Neural cell (in vitro differentiated cells): ENCODE measurements around the gene TCF12. TPM values are rescaled to one million over a fixed set of nuclear protein-coding genes. Genes with fewer than 3 reads are reported as not detected.

ENCODE experiments used
- H2AFZ ChIP-seq: fragments of 200-600, 300-800 bp; sonication (generic), shearing (Covaris generic); 2 replicates; pipeline ENCODE4 v1.6.0; 2014; ENCODE audit warnings: low read depth, mild to moderate bottlenecking, antibody characterized with exemption, low read length, moderate library complexity
- H3F3A ChIP-seq: fragments of 200-600 bp; shearing (Covaris generic); 2 replicates; pipeline ENCODE4 v1.6.1; 2016; ENCODE audit warnings: mild to moderate bottlenecking, moderate library complexity, mixed read lengths, antibody characterized with exemption, low read length; ENCODE audit not compliant: insufficient read depth, poor library complexity, severe bottlenecking
- H3K27ac ChIP-seq: fragments of 200-600, 300-800 bp; sonication (generic), shearing (Covaris generic); 2 replicates; pipeline ENCODE4 v1.5.1; 2014; ENCODE audit warnings: mild to moderate bottlenecking, low read length, moderate library complexity
- H3K27me3 ChIP-seq: fragments of 300-800, 200-600 bp; sonication (generic), shearing (Covaris generic); 2 replicates; pipeline ENCODE4 v1.6.0; 2014; ENCODE audit warnings: mild to moderate bottlenecking, low read depth, low read length, moderate library complexity; ENCODE audit not compliant: insufficient read depth
- H3K36me3 ChIP-seq: fragments of 300-800, 200-600 bp; sonication (generic), shearing (Covaris generic); 2 replicates; pipeline ENCODE4 v1.5.1; 2014; ENCODE audit warnings: mild to moderate bottlenecking, antibody characterized with exemption, low read length, moderate library complexity; ENCODE audit not compliant: insufficient read depth
- H3K4me2 ChIP-seq: fragments of 300-800, 200-600 bp; sonication (generic), shearing (Covaris generic); 2 replicates; pipeline ENCODE4 v1.6.0; 2014; ENCODE audit warnings: mild to moderate bottlenecking, low read length
- H3K4me3 ChIP-seq: fragments of 300-800, 200-600 bp; sonication (generic), shearing (Covaris generic); 2 replicates; pipeline ENCODE4 v1.5.1; 2014; ENCODE audit warnings: mild to moderate bottlenecking, low read length, moderate library complexity
- H3K79me2 ChIP-seq: fragments of 200-600 bp; shearing (Covaris generic); replicated peaks from 2 replicates; pipeline ENCODE4 v1.6.0; 2014; ENCODE audit warnings: mild to moderate bottlenecking, low read length, moderate library complexity; ENCODE audit not compliant: insufficient read depth
- H3K9ac ChIP-seq: fragments of 300-800, 200-600 bp; sonication (generic), shearing (Covaris generic); 2 replicates; pipeline ENCODE4 v1.6.1; 2016; ENCODE audit warnings: mild to moderate bottlenecking, low read length, mixed read lengths
- H3K9me2 ChIP-seq: fragments of 200-600 bp; shearing (Covaris generic); 2 replicates; pipeline ENCODE4 v1.6.1; 2016; ENCODE audit warnings: mild to moderate bottlenecking, low read length, mixed read lengths; ENCODE audit not compliant: insufficient read depth
- H3K9me3 ChIP-seq: fragments of 200-600, 300-800 bp; sonication (generic), shearing (Covaris generic); 2 replicates; pipeline ENCODE4 v1.6.1; 2016; ENCODE audit warnings: mild to moderate bottlenecking, mixed run types, low read length, moderate library complexity, mixed read lengths
- H4K20me1 ChIP-seq: fragments of 200-600 bp; shearing (Covaris generic); 2 replicates; pipeline ENCODE4 v1.6.1; 2016; ENCODE audit warnings: mild to moderate bottlenecking, mixed run types; ENCODE audit not compliant: insufficient read depth
- EP300 ChIP-seq: fragments of 450-650 bp; conservative IDR thresholded peaks from 2 replicates; pipeline ENCODE4 v1.6.1; 2014; ENCODE audit warnings: antibody characterized with exemption, mild to moderate bottlenecking, moderate library complexity; ENCODE audit not compliant: poor library complexity, severe bottlenecking
- EZH2 ChIP-seq: fragments of 200-600, 300-800 bp; shearing (Covaris generic), sonication (generic); IDR thresholded peaks from 2 replicates; pipeline ENCODE4 v1.6.1; 2014; ENCODE audit warnings: antibody characterized with exemption, low read length, borderline replicate concordance, mild to moderate bottlenecking; ENCODE audit not compliant: insufficient read depth, poor library complexity, severe bottlenecking
- MXI1 ChIP-seq: fragments of 450-650 bp; conservative IDR thresholded peaks from 2 replicates; pipeline ENCODE4 v1.6.1; 2014; ENCODE audit warnings: antibody characterized with exemption, mild to moderate bottlenecking; ENCODE audit not compliant: poor library complexity, severe bottlenecking
- POLR2AphosphoS5 ChIP-seq: IDR thresholded peaks from 2 replicates; pipeline ENCODE4 v1.6.1; 2012
- RAD21 ChIP-seq: fragments of 450-650 bp; conservative IDR thresholded peaks from 2 replicates; pipeline ENCODE4 v1.6.1; 2014; ENCODE audit warnings: antibody characterized with exemption, mild to moderate bottlenecking, moderate library complexity
- SMC3 ChIP-seq: fragments of 450-650 bp; conservative IDR thresholded peaks from 2 replicates; pipeline ENCODE4 v1.6.1; 2014; ENCODE audit warnings: antibody characterized with exemption, mild to moderate bottlenecking, moderate library complexity; ENCODE audit not compliant: poor library complexity
- TAF1 ChIP-seq: IDR thresholded peaks from 2 replicates; pipeline ENCODE4 v1.6.1; 2012; ENCODE audit warnings: low read depth
- polyA plus RNA-seq: library from polyadenylated mRNA; depleted of rRNA; stranded (reverse); fragments of >200 nt; gene quantifications from 2 replicates; pipeline ENCODE4 v1.2.3, GENCODE V29; 2014
- TF ChIP-seq, protein P1 (sequence below): fragments of 450-650 bp; IDR thresholded peaks from 2 replicates; pipeline ENCODE4 v1.5.1; 2014; ENCODE audit warnings: antibody characterized with exemption, mild to moderate bottlenecking, moderate library complexity; ENCODE audit not compliant: poor library complexity, severe bottlenecking
- TF ChIP-seq, protein P2 (sequence below): IDR thresholded peaks from 2 replicates; pipeline ENCODE4 v1.6.1; 2012; ENCODE audit warnings: borderline replicate concordance

The TCF12 gene
- polyA plus RNA-seq, 1 donor from 2014 or later, result 52.7 TPM

DNA sequence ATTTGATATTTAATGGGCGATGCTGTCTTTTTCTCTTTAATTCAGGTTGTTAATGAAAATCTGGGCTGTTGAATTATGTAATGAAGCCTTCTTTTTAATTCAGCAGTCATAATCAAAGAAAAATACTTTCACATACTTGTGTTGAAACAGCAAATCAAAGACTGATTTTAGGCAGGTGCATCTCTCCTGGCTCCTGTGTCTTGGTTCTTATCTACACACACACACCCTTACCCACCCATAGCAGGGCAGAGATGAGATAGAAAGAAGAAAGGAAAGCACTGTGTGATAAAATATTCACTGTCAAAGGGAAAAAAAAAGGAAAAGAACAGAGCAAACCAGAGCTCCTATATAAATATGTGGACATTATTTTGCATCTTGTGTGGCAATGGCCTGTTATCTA is 327.3 kb downstream of the TCF12 start:
- Histone ChIP-seq H3K27ac (no peak overlapping the region), H3K9me2 (no peaks in the 10 kb centered on the region), H3K27me3 (no peaks in the 10 kb centered on the region), H3K79me2 (no peaks in the 10 kb centered on the region), H3K9ac (no peak overlapping the region), H3K4me3 (no peak overlapping the region), H4K20me1 (no peaks in the 10 kb centered on the region), H3F3A (no peaks in the 10 kb centered on the region), H3K36me3 (peaks cover 7% of the 10 kb centered on the region), H2AFZ (no peak overlapping the region), H3K4me2 (no peak overlapping the region), H3K9me3 (no peaks in the 10 kb centered on the region)
- TF ChIP-seq EZH2, result no peak

DNA sequence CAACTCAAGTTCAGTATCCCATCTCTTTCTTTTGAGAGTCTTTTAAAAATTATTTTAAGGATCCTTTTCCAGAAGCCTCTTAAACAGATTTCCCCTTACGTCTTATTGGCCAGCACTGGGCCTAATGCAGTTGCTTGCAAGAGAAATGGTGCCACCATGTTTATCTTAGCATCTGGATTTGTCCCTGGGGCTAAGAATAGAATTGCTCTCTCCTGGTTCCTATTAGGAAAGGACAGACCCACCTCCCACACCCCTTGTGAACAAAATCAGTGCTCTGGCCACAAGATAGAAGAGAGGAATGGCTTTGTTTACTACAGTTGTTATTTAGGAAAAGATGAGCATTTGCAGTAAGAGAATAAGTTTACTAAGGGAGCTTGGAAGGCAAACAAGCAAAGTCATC is 329.6 kb downstream of the TCF12 start:
- H3K27me3 ChIP-seq, result no peaks in the 10 kb centered on the region
- no peaks in the 10 kb centered on the region for H3F3A ChIP-seq
- no peak overlapping the region for H3K27ac ChIP-seq
- no peaks in the 10 kb centered on the region for H3K9me2 ChIP-seq
- no peak overlapping the region for H3K4me2 ChIP-seq
- TF ChIP-seq, protein P1, sequence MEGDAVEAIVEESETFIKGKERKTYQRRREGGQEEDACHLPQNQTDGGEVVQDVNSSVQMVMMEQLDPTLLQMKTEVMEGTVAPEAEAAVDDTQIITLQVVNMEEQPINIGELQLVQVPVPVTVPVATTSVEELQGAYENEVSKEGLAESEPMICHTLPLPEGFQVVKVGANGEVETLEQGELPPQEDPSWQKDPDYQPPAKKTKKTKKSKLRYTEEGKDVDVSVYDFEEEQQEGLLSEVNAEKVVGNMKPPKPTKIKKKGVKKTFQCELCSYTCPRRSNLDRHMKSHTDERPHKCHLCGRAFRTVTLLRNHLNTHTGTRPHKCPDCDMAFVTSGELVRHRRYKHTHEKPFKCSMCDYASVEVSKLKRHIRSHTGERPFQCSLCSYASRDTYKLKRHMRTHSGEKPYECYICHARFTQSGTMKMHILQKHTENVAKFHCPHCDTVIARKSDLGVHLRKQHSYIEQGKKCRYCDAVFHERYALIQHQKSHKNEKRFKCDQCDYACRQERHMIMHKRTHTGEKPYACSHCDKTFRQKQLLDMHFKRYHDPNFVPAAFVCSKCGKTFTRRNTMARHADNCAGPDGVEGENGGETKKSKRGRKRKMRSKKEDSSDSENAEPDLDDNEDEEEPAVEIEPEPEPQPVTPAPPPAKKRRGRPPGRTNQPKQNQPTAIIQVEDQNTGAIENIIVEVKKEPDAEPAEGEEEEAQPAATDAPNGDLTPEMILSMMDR, result no peak
- TF ChIP-seq EZH2 (no peak), SMC3 (no peak), RAD21 (no peak), EP300 (no peak), MXI1 (no peak), TAF1 (no peak), POLR2AphosphoS5 (no peak)
- TF ChIP-seq, protein P2, sequence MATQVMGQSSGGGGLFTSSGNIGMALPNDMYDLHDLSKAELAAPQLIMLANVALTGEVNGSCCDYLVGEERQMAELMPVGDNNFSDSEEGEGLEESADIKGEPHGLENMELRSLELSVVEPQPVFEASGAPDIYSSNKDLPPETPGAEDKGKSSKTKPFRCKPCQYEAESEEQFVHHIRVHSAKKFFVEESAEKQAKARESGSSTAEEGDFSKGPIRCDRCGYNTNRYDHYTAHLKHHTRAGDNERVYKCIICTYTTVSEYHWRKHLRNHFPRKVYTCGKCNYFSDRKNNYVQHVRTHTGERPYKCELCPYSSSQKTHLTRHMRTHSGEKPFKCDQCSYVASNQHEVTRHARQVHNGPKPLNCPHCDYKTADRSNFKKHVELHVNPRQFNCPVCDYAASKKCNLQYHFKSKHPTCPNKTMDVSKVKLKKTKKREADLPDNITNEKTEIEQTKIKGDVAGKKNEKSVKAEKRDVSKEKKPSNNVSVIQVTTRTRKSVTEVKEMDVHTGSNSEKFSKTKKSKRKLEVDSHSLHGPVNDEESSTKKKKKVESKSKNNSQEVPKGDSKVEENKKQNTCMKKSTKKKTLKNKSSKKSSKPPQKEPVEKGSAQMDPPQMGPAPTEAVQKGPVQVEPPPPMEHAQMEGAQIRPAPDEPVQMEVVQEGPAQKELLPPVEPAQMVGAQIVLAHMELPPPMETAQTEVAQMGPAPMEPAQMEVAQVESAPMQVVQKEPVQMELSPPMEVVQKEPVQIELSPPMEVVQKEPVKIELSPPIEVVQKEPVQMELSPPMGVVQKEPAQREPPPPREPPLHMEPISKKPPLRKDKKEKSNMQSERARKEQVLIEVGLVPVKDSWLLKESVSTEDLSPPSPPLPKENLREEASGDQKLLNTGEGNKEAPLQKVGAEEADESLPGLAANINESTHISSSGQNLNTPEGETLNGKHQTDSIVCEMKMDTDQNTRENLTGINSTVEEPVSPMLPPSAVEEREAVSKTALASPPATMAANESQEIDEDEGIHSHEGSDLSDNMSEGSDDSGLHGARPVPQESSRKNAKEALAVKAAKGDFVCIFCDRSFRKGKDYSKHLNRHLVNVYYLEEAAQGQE, result no peak
- H3K9ac ChIP-seq, result no peak overlapping the region
- H2AFZ ChIP-seq, result no peak overlapping the region
- no peaks in the 10 kb centered on the region for H4K20me1 ChIP-seq
- peaks cover 7% of the 10 kb centered on the region for H3K36me3 ChIP-seq
- H3K9me3 ChIP-seq, result no peaks in the 10 kb centered on the region
- no peak overlapping the region for H3K4me3 ChIP-seq
- H3K79me2 ChIP-seq, result no peaks in the 10 kb centered on the region

DNA sequence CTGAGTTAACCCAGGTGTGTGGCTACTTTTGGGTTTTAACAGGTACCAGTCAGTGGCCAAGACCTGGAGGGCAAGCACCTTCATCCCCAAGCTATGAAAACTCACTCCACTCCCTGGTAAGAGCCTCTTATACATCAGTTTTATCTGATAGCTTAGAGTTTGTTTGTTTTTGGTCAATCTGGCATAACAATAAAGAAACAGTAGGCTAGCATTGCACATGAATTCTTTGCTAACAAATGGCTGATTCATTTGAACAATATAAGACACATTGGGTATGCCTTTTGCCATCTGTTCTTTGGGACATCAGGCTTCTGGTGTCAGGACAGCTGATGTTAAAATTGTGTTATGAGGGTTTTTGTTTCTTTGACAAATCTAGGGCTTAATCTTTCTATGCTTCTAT is 332.9 kb downstream of the TCF12 start:
- H3K4me2 ChIP-seq, result no peak overlapping the region
- H3K27ac ChIP-seq, result no peak overlapping the region

More for the DNA sequence above, 332.9 kb downstream of the TCF12 start:
- Histone ChIP-seq H3K9me2 (no peaks in the 10 kb centered on the region), H3K9me3 (no peaks in the 10 kb centered on the region), H3K36me3 (no peaks in the 10 kb centered on the region), H4K20me1 (no peaks in the 10 kb centered on the region), H3K27me3 (no peaks in the 10 kb centered on the region), H2AFZ (no peak overlapping the region), H3K4me3 (no peak overlapping the region), H3F3A (no peaks in the 10 kb centered on the region), H3K9ac (no peak overlapping the region), H3K79me2 (no peaks in the 10 kb centered on the region)
- TF ChIP-seq MXI1 (no peak), EZH2 (no peak), SMC3 (no peak), RAD21 (no peak), EP300 (no peak), TAF1 (no peak)
- TF ChIP-seq, protein P1, result no peak
- TF ChIP-seq, protein P2, result no peak
